H9 (cell line): ENCODE data around the gene KLF6. TPM values are rescaled to one million over a fixed set of nuclear protein-coding genes. Genes with fewer than 3 reads are reported as not detected.
A peak's percentile ranks its signal among the peaks of the same experiment; 100 is the strongest.

Experiments
- DNase-seq: peaks from one replicate; pipeline ENCODE4 v3.0.0-alpha.2; 2017
- H2AFZ ChIP-seq: one replicate; pipeline ENCODE4 v1.6.1; 2013; ENCODE audit warnings: mild to moderate bottlenecking, low read length, control low read depth, moderate library complexity
- H2AK5ac ChIP-seq: 2 replicates; pipeline ENCODE4 v1.6.1; 2013; ENCODE audit warnings: low read length, control low read depth, mixed read lengths; ENCODE audit not compliant: insufficient read length
- H2BK120ac ChIP-seq: one replicate; pipeline ENCODE4 v1.6.1; 2013; ENCODE audit warnings: low read depth, mild to moderate bottlenecking, low read length, control low read depth, inconsistent platforms; ENCODE audit not compliant: poor library complexity, severe bottlenecking
- H2BK12ac ChIP-seq: 2 replicates; pipeline ENCODE4 v1.6.1; 2013; ENCODE audit warnings: low read length, control low read depth, mixed read lengths, low read depth; ENCODE audit not compliant: insufficient read length
- H2BK15ac ChIP-seq: 2 replicates; pipeline ENCODE4 v1.6.1; 2013; ENCODE audit warnings: low read depth, low read length, control low read depth
- H2BK20ac ChIP-seq: one replicate; pipeline ENCODE4 v1.6.1; 2013; ENCODE audit warnings: low read depth, mild to moderate bottlenecking, low read length, control low read depth, inconsistent platforms; ENCODE audit not compliant: poor library complexity, severe bottlenecking
- H2BK5ac ChIP-seq: 2 replicates; pipeline ENCODE4 v1.6.1; 2013; ENCODE audit warnings: low read length, control low read depth, mixed read lengths; ENCODE audit not compliant: insufficient read length
- H3K14ac ChIP-seq: 2 replicates; pipeline ENCODE4 v1.6.1; 2013; ENCODE audit warnings: low read length, control low read depth; ENCODE audit not compliant: insufficient read depth
- H3K18ac ChIP-seq: 2 replicates; pipeline ENCODE4 v1.6.1; 2013; ENCODE audit warnings: low read depth, mild to moderate bottlenecking, mixed read lengths, low read length, control low read depth; ENCODE audit not compliant: insufficient read length
- H3K23ac ChIP-seq: 2 replicates; pipeline ENCODE4 v1.6.1; 2013; ENCODE audit warnings: low read length, control low read depth, mixed read lengths, low read depth; ENCODE audit not compliant: insufficient read length
- H3K23me2 ChIP-seq: 2 replicates; pipeline ENCODE4 v1.6.1; 2013; ENCODE audit warnings: low read depth, mild to moderate bottlenecking, mixed read lengths, low read length, control low read depth; ENCODE audit not compliant: insufficient read length, poor library complexity, severe bottlenecking
- H3K27ac ChIP-seq: 2 replicates; pipeline ENCODE4 v1.5.1; 2013; ENCODE audit warnings: low read length, control low read depth, mixed read lengths, low read depth; ENCODE audit not compliant: insufficient read length
- H3K27me3 ChIP-seq: 2 replicates; pipeline ENCODE4 v1.6.1; 2013; ENCODE audit warnings: low read length, control low read depth, inconsistent platforms; ENCODE audit not compliant: insufficient read depth
- H3K4ac ChIP-seq: 2 replicates; pipeline ENCODE4 v1.6.1; 2013; ENCODE audit warnings: low read depth, mild to moderate bottlenecking, control low read depth, inconsistent platforms, low read length, moderate library complexity
- H3K4me1 ChIP-seq: 2 replicates; pipeline ENCODE4 v1.6.1; 2013; ENCODE audit warnings: low read length, control low read depth, inconsistent platforms; ENCODE audit not compliant: insufficient read depth
- H3K4me2 ChIP-seq: 2 replicates; pipeline ENCODE4 v1.6.1; 2013; ENCODE audit warnings: low read length, control low read depth, mixed read lengths; ENCODE audit not compliant: insufficient read length, insufficient read depth
- H3K56ac ChIP-seq: 2 replicates; pipeline ENCODE4 v1.6.1; 2013; ENCODE audit warnings: low read depth, mild to moderate bottlenecking, mixed read lengths, low read length, control low read depth; ENCODE audit not compliant: insufficient read length
- H3K79me1 ChIP-seq: 2 replicates; pipeline ENCODE4 v1.6.1; 2013; ENCODE audit warnings: low read depth, mild to moderate bottlenecking, moderate library complexity, low read length, control low read depth, inconsistent platforms; ENCODE audit not compliant: insufficient read depth, poor library complexity, severe bottlenecking
- H3K79me2 ChIP-seq: 2 replicates; pipeline ENCODE4 v1.6.1; 2013; ENCODE audit warnings: low read length, control low read depth, inconsistent platforms; ENCODE audit not compliant: insufficient read depth
- H3K9ac ChIP-seq: 2 replicates; pipeline ENCODE4 v1.6.1; 2013; ENCODE audit warnings: low read length, control low read depth, mixed read lengths; ENCODE audit not compliant: insufficient read length; ENCODE audit errors: extremely low read depth
- H3K9me3 ChIP-seq: one replicate; pipeline ENCODE4 v1.6.1; 2013; ENCODE audit warnings: low read depth, low read length, inconsistent platforms; ENCODE audit not compliant: control insufficient read depth
- H3T11ph ChIP-seq: one replicate; pipeline ENCODE4 v1.6.1; 2013; ENCODE audit warnings: mild to moderate bottlenecking, low read length, control low read depth, inconsistent platforms
- H4K20me1 ChIP-seq: one replicate; pipeline ENCODE4 v1.6.1; 2013; ENCODE audit not compliant: control insufficient read depth, insufficient read length, insufficient read depth
- H4K5ac ChIP-seq: 2 replicates; pipeline ENCODE4 v1.6.1; 2013; ENCODE audit warnings: low read depth, mild to moderate bottlenecking, mixed read lengths, low read length, control low read depth; ENCODE audit not compliant: insufficient read length
- H4K8ac ChIP-seq: replicated peaks from 2 replicates; pipeline ENCODE4 v1.6.1; 2013; ENCODE audit warnings: low read length, control low read depth, mixed read lengths, low read depth; ENCODE audit not compliant: insufficient read length
- H4K91ac ChIP-seq: 2 replicates; pipeline ENCODE4 v1.6.1; 2013; ENCODE audit warnings: low read depth, mild to moderate bottlenecking, moderate library complexity, mixed read lengths, low read length, control low read depth; ENCODE audit not compliant: insufficient read length
- H3K27ac Mint-ChIP-seq, 3 experiments: 2 replicates in 2 of 3; 3 replicates in 1 of 3; pipeline ENCODE4 v1.8.0; 2020 to 2021; ENCODE audit warnings: mixed read lengths in 3 of 3, mild to moderate bottlenecking in 1 of 3, moderate library complexity in 1 of 3
- H3K27me3 Mint-ChIP-seq: 2 replicates; pipeline ENCODE4 v1.8.0; 2021; ENCODE audit warnings: low read depth, mild to moderate bottlenecking, moderate library complexity, mixed read lengths
- H3K36me3 Mint-ChIP-seq, 3 experiments: 2 replicates in 2 of 3; 3 replicates in 1 of 3; pipeline ENCODE4 v1.8.0; 2020 to 2021; ENCODE audit warnings: low read depth in 3 of 3, mixed read lengths in 3 of 3; ENCODE audit not compliant: insufficient read depth in 1 of 3
- H3K4me1 Mint-ChIP-seq, 2 experiments: 2 replicates each; pipeline ENCODE4 v1.8.0; 2020; ENCODE audit warnings: mixed read lengths in 2 of 2
- H3K4me3 Mint-ChIP-seq, 2 experiments: 2 replicates in 1 of 2; 3 replicates in 1 of 2; pipeline ENCODE4 v1.8.0; 2020 to 2021; ENCODE audit warnings: mild to moderate bottlenecking in 2 of 2, mixed read lengths in 2 of 2, moderate library complexity in 1 of 2
- H3K9me3 Mint-ChIP-seq, 2 experiments: 2 replicates in 1 of 2; 3 replicates in 1 of 2; pipeline ENCODE4 v1.8.0; 2020; ENCODE audit warnings: mild to moderate bottlenecking in 2 of 2, mixed read lengths in 2 of 2, moderate library complexity in 1 of 2
- CTCF ChIP-seq: fragments of 200-600 bp; sonication (generic); conservative IDR thresholded peaks from 3 replicates; pipeline ENCODE4 v1.8.0; 2021; ENCODE audit warnings: antibody characterized with exemption, mild to moderate bottlenecking
- WGBS: extraction: QIAGEN DNeasy Blood & Tissue Kit; methylation state at CpG from one replicate; pipeline ENCODE4 v1.1.7; 2013; ENCODE audit warnings: missing lambda C conversion rate, low lambda C conversion rate, mixed read lengths; ENCODE audit not compliant: insufficient read length; ENCODE audit errors: extremely low coverage; 5-methylcytosine and 5-hydroxymethylcytosine counted together
- total RNA-seq: library from RNA; stranded (reverse); gene quantifications from 2 replicates; pipeline ENCODE4 v1.2.1, GENCODE V29; 2021

KLF6 gene
- total RNA-seq, 1 experiment from 2014 or later = 19.3 TPM

GRCh38 chr10:3828404-3829155, 43.6 kb upstream of the KLF6 start:
- peaks cover 0 to 3% of the 10 kb centered on the region in 2 experiments; a peak in 2 of 5 replicates for H3K9me3 Mint-ChIP-seq
- no peak for DNase-seq
- Histone ChIP-seq H3K4ac (no peak overlapping the region), H3K4me2 (no peak overlapping the region), H4K8ac (no peak overlapping the region), H3K27me3 (no peaks in the 10 kb centered on the region), H3K4me1 (peaks cover 6% of the 10 kb centered on the region; the same call in 1 of the 2 replicates), H3T11ph (no peak overlapping the region), H3K23ac (no peak overlapping the region), H3K27ac (no peak overlapping the region), H3K23me2 (no peaks in the 10 kb centered on the region), H3K14ac (no peak overlapping the region), H3K79me2 (no peaks in the 10 kb centered on the region), H4K91ac (no peak overlapping the region), H3K18ac (no peak overlapping the region), H4K5ac (no peak overlapping the region), H3K9ac (no peak overlapping the region), H2BK20ac (no peak overlapping the region), H3K79me1 (no peaks in the 10 kb centered on the region), H4K20me1 (no peaks in the 10 kb centered on the region), H3K9me3 (no peaks in the 10 kb centered on the region), H2BK120ac (no peak overlapping the region), H2AFZ (no peak overlapping the region), H2BK12ac (no peak overlapping the region), H2BK15ac (no peak overlapping the region), H2BK5ac (no peak overlapping the region), H2AK5ac (no peak overlapping the region), H3K56ac (no peak overlapping the region)
- no CpG with 5 or more reads among the region's 14 CpGs for WGBS
- TF ChIP-seq CTCF = no peak
- peaks cover 49 to 65% of the 10 kb centered on the region in 2 experiments for H3K4me1 Mint-ChIP-seq
- H3K36me3 Mint-ChIP-seq = no peaks in the 10 kb centered on the region
- H3K4me3 Mint-ChIP-seq = no peak overlapping the region
- H3K27ac Mint-ChIP-seq = peak overlapping the region in 1 of 3 experiments; percentile 17; a peak in 2 of 7 replicates
- H3K27me3 Mint-ChIP-seq = no peaks in the 10 kb centered on the region
